Caki2 (cell line): ENCODE results near the gene VAMP2. TPM values are rescaled to one million over a fixed set of nuclear protein-coding genes. Genes with fewer than 3 reads are reported as not detected.
A peak's percentile ranks its signal among the peaks of the same experiment; 100 is the strongest.

ENCODE experiments used
- DNase-seq: peaks from one replicate; pipeline ENCODE4 v3.0.0-alpha.2; 2015; ENCODE audit warnings: low read depth
- in situ Hi-C: cut with HindIII; loops from 2 replicates; pipeline ENCODE4 v1.10.0; 2016; ENCODE audit warnings: low sequenced_read_pairs, low pct_unique_long_range_greater_than_20kb, mixed read lengths
- total RNA-seq: library from RNA; depleted of rRNA; stranded (reverse); fragments of >200 nt; shearing (Covaris generic); gene quantifications from 2 replicates; pipeline ENCODE4 v1.2.3, GENCODE V29; 2014; ENCODE audit warnings: low replicate concordance

The VAMP2 gene
- total RNA-seq, 1 experiment from 2014 or later: not detected

DNA sequence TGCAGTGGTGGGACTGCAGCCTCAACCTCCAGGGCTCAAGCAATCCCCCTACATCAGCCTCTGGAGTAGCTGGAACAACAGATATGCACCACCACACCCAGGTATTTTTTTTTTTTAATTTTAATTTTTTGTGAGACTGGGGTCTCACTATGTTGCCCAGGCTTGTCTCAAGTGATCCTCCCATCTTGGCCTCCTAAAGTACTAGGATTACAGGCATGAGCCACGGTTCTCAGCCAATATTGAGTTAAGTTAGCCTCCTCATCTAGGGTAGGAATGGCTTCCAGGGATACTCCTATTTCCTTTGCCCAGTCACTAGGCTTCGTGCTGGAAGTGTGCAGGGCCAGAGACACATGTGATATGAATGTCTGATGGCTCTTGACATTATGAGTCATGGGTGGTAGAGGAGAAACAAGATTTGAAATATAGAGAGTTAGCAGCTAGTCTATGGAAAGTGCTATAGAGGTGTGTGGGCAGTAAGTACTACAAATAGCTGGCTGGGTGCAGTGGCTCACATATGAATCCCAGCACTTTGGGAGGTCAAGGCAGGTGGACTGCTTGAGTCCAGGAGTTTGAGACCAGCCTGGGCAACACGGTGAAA lies 30.8 kb downstream of the VAMP2 start:
- in situ Hi-C loops: no loop called here
- peak; percentile 26 for DNase-seq

GRCh38 chr17:8128125-8128784 lies 34.5 kb downstream of the VAMP2 start:
- no peak for DNase-seq
- in situ Hi-C loops: no loop called here

- peak; percentile 62 for DNase-seq
- in situ Hi-C loops: no loop called here
These were observed 36.2 kb downstream of the VAMP2 start for GRCh38 chr17:8126491-8127066.

DNA sequence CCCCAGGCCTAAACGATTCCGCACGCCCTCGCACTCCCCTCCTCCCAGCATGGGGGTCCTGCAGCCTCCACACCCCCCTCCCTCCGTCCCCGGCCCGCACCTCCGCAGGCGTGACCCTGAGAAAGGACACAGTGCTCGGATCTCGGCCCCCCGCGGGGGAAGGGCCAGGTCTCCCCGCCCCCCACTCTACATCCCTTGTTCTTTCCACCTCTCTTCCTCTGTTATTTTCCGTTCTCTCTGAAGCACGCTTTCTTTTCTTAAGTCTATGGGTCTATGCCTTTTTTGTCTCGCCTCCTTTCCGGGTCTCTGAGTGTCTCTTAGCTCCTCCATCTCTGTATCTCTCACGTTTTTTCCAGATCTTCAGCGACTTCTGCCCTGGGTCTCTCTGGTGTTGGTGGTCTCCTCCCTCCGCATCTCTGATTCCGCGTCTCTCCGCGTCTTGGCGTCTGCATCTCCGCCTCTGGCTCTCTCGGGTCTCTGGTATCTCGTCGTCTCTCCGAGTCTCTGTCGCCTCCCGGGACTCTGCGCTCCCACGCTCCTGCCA lies 36.7 kb downstream of the VAMP2 start:
- DNase-seq: peak; percentile 55
- in situ Hi-C loops: no loop called here

- in situ Hi-C loops: no loop called here
- DNase-seq: peak; percentile 64
These were observed 37.4 kb downstream of the VAMP2 start for GRCh38 chr17:8125154-8125946.

DNA sequence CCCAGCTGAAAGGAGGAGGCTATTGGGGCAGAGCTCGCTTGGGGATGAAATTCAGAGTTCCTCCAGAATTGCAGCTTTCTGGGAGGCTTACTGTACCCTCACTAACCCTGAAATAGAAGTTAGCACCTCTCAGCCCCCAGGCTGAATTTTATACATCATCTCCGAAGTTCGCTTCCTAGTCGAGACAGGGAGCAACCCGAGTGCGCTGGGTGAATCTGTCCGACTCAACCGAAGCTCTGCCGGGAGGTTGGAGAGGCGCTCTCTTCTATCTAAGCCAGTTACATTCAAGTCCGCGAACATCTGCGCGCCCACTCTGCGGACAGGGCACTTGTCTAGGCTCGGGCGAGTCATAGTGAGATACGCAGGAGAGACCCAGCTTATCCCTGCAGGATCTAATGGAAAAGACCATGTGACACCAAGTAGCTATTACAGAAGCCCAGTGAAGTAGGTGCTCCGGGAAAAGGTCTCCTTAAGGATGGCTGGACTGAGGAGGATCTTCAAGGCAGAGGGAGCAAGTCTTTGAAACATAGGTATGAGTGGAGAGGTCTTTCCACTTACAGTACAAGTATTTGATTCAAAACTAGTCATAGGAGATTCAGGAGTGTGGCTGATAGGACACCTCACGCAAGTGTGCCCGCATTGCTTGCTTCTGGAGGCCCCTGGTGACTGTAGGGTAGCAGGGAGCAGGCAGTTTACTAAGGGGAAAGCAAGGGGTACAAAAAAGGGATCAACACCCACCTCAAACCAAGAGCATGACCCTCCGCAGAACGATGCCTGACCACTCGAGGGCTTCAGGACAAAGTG lies 38.2 kb downstream of the VAMP2 start:
- DNase-seq: peak; percentile 26

DNA sequence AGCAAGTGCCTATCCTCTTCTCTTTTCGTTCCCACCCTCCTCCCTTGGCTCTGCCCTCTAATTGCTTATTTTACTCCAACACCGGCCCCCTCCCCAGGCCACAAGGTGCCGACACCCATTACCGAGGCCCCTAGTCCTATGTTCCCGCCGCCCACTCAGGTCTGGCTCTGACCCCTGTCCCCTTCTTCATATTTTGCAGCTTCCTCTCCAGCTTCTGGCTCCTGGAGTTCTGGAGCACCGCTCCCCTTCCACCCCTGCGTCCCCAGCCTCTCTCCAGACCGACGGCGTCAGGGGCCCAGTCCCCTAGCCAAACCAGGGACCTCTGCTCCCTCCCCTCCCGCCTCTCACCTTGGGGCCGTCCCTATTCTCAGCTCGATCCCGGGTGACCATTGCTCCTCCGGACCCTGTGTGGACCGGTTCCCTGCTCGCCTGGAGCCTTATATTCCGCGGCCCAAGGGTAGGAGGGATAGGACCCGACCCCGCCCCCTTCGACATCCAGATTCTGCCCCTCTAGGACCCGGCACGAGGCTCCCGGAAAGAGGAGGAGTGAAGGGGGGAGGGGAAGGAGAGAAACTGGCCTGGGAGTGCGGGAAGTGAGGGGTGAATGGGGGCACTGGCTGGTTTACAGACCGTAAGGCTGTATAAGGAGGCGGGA lies 38.9 kb downstream of the VAMP2 start, which contains the start of gene HES7:
HES7 (minus strand) TSS at position 412 of the 655 bp plus-strand sequence; CDS start at position 390, 22 bp downstream.
- peak; percentile 32 for DNase-seq
- in situ Hi-C loops: no loop called here

More for the DNA sequence above, 38.2 kb downstream of the VAMP2 start:
- in situ Hi-C loops: no loop called here

- in situ Hi-C loops: no loop called here
- peak; percentile 24 for DNase-seq
These were observed 39.6 kb downstream of the VAMP2 start for GRCh38 chr17:8122924-8123694.

- DNase-seq: peak; percentile 45
- in situ Hi-C loops: no loop called here
These were observed 40.3 kb downstream of the VAMP2 start for GRCh38 chr17:8122422-8122923.

- DNase-seq: peak; percentile 74
- in situ Hi-C loops: no loop called here
These were observed 40.9 kb downstream of the VAMP2 start for GRCh38 chr17:8121681-8122421.

DNA sequence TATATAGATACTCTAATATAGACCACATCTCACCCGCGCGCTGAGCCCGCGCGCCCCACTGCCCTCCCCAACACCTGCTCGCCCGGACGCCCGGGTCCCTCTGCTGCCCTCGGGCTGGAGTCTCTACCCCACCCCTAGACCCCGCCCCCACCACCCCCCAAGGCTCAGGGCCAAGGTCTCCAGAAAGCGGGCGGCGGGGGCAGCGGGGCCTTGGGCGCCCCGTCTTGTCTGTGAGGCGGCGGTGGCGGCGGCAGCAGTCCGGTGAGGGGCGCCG lies 41.4 kb downstream of the VAMP2 start:
- in situ Hi-C loops: no loop called here
- DNase-seq: no peak

DNA sequence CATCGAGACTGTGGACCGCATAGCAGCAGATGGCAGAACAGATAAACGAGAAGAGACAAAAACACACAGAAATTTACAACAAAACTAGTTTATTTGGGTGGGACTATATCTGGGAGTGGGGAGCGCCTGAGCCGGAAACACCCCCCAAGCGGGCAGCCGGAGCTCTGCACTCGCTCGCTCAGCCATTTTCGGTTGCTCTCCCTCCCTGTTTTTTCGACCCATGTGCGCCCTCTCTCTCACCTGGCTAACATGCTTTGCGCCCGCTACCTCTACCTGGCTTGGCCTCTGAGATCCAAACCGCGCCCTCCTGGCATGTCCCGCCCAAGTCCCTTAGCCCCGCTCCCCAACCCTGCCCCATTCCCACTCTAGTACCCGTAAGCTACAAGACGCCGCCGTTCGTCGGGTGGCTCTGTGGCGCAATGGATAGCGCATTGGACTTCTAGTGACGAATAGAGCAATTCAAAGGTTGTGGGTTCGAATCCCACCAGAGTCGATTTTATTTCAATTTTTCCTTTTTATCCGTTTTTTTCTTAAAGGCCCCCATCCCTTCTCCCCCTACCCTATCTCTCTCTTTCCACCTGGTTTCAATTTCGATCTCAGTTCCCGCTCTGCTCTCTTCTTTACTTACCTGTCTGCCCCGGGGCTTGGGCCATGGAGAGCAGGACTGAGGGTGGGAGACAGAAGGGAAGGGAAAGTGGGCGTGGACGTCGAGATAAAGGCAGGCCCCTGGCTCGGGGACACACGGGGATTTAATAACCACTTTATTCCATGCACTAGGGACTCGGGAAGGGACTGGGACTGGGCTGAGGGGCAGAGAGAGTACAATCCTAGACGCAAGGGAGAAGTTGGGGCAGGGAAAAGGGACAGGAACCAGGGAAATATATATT lies 42.0 kb downstream of the VAMP2 start:
- DNase-seq: peak; percentile 83
- in situ Hi-C loops: no loop called here

DNA sequence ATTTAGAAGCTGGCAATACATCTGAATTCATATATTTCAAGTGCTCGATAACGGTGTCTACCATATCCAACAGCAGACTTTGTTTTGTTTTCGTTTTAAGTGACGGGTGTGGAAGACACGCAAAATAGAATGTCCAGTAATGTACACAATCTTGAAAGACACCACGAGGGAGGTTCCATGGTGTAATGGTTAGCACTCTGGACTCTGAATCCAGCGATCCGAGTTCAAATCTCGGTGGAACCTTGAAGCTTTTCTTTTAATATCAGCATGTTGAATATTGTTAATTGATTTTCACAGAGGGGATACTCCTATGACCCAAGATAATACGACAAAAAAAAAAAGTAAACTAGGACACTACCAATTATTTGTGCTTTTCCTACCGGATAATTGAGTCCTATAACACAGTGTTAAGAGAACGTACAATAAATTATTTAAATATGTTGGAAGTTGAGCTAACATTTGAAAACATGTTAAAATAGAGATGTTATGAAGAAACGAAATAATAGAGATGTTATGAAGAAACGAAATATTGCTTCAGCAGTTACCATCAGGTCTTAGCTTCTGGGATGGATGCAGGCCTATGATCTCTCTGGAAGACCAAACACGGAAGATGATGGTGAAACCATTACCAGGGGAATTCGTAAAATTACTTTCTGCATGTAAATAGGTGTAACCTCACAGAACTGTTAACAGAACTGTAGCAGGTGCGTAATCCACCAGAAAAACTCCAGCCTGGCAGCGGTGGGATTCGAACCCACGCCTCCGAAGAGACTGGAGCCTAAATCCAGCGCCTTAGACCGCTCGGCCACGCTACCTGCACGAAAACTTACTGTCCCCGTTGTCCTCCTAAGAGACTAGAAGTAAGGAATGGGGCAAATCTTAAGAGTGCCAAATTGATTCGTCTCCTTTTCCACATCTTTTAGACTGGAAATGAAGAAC lies 42.9 kb downstream of the VAMP2 start:
- peak; percentile 89 for DNase-seq
- in situ Hi-C loops: no loop called here
